ENCODE measurements around the gene DMRT2.
A peak's percentile ranks its signal among the peaks of the same experiment; 100 is the strongest.

Gene DMRT2

GRCh38 chr9:1096155-1096964 lies 46.2 kb downstream of the DMRT2 start:
- no peak for DNase-seq

DNA sequence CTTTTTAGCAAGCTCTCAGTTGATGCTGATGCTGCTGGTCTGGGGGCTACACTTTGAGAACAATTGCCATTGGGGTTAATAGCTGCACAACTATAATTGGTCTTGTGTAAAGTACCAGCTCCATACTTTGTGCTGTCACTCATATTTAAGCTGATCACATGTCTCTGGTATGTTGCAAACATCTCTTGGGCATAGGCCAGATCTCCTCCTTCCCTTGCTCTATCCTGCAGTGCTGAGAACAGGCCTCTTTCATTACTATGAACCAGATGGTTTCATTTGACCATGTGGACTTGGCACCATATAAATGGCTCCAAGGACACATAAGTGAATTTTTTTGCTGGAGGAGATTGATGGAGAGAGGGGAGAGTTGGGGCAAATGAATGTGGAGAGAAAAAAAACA lies 48.4 kb downstream of the DMRT2 start:
- no peak for DNase-seq

GRCh38 chr9:1100201-1100600 lies 50.0 kb downstream of the DMRT2 start:
- DNase-seq = no peak

DNA sequence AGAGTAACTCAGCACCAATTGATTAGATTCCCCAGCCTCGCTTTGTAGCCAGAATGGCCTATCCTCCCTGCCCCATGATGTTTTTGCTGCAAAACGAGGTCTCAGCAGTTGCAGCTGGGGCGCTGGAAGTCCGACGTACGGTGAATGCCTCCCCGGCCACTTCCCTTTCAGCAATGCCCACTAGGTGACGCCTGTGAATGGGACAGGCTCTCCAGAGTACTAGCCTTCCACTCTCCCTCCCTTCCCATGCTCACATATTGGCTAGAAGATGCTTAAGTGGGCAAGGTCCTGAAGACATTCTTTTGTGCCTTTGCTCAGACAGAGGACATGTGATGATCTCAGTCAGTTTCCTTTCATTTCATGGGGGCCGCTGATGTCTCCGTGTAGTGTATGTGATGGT lies 50.8 kb downstream of the DMRT2 start:
- DNase-seq = peak; percentile 40

DNA sequence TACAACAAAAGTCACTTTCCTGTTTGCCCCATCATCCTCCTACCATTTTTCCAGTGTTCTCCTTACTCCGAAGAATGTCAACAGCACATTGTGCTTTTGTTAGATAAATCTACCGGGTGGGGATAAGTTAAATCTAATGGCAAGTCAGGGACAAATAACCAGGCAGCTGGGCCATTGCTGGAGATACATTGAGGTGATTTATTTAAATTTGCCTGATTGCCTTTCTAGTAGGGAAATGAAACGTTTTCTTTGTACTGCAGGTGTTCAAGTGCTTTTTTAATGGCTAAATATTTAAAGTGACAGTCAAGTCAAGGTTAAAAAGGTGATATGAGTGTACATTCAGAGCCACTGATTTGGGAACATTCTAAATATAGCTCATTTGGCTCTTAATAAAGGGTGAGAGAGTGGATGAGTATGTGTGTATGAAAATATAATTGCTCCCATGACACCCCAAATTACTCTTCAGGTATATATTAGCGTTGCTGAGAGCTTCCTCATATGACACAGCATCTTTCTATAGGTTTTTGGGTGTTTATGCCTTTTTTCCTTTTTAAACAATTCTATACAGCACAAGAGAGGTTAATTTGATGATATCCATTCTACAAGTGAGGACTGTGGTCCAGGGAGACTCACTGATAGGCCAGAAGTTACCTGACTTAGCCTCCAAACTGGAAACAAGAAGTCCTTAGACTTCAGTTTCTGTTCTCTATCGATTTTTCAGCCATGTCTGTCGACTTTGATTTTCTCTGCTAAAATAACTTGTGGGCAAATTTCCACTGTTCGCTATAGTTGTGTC lies 51.9 kb downstream of the DMRT2 start:
- no peak for DNase-seq

DNA sequence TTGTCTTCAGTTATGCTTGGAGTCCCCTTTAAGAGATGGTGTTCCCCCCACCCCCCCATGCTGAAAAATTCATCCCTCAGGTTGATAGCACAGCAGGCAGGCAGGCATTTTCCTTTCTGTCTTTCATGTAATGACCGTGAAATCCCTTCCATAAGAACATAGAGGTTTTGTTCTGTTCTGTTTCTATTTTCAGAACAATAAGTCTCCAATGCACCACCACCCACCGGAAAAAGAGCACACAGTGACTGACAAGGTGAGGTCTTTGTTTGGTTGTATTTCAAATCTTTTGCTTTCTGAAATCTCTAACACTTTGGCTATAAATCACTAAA lies 52.4 kb downstream of the DMRT2 start:
- no peak for DNase-seq
